GM19397 (cell line): ENCODE measurements around the gene FGR.
"Not testable (repeated sequence)": the region's sequence is repeated elsewhere in the genome, so short reads cannot be mapped to it uniquely, and the experiment has no call there.

Experiments
- ATAC-seq: cut with Tn5 transposase; IDR thresholded peaks from one replicate; pipeline ENCODE4 v1.9.1; 2021; ENCODE audit warnings: mild to moderate bottlenecking, moderate library complexity; ENCODE audit not compliant: unreplicated experiment

FGR gene

DNA sequence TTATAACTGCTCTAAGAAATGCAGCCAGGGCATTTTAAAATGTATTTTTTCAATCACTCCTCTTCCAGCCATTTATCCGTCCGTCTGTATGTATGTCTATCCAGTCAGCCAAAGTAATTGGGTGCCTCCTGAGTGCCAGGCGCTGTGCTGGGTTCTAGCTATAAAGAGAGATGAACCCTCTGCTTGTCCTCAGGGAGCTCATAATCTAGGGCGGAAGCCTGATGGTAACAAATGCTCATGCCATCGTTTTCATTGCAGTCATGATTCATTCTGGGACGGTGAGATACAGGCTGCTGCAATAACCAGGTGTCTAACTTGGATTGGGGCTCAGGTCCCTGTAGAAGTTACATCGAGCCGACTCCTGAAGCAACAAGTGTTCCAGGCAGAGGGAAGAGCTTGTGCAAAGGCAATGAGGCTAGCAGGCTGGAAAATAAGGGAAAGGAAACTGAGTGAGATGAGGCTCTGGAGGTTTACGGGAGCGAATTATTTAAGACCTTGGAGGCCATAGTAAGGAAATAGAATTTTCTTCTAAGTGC lies 25.4 kb upstream of the FGR start:
- ATAC-seq: no peak

DNA sequence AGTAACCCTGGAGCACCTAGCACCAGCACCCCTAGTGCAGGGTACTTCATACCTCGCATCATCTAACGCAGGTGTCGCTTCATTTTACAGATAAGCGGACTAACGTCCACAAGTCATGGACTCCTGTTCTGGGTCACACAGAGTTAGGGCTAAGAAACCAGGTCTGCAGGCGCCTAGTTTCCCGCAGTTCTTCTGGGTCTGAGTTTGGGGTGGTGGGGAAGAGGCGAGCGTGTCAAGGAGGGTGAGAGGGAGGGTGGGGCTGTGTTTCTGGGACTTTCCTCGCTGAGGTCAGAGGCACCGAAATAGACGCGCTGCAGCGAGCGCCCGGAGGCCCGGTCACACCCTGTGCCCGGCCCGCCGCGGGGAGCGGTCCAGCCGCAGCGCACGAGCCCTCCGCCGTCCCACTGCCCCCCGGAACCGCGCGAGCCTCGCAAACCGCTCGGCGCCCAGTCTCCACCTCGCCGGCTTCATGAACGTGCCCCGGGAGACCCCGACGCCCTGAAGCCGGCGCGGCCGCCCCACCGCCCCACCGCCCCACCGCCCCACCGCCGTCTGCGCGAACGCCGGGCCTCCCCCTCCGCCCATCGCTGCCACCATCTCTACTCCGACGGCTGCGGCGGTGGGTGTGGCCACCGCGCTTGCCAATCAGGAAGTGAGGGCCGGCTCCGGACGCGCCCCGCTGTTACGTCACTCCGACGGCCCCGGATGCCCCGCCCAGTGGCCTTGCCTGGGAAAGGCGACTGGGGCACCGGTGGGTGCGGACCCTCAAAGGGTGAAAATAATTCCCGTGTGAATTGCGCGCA lies 24.7 kb upstream of the FGR start:
- ATAC-seq: peak; percentile 62

DNA sequence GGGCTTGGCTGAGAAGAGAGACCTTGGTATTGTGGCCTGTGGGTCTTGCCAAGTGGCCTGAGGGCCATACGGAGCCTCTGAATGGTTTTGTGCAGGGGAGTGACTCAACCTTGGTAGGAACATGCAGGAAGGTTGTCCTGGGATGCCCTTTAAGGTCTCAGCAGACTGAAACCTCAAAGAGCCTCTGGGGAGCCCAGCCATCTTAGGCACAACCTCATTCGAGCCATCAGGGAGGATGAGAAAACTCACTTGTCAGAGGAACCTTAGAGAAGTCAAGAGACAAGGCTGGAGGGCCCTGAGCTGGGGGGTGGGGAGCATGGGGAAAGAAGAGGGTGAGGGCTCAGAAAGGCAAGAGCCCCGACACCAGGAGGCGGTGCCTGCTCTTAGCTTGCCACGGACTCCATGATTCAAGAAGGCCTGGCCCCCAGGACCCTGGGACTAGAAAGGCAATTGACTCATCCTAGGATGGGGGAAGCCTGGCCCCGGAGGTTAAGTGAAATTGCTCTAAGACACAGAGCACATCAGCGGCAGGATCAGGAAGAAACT lies 24.0 kb upstream of the FGR start:
- ATAC-seq: peak; percentile 15

DNA sequence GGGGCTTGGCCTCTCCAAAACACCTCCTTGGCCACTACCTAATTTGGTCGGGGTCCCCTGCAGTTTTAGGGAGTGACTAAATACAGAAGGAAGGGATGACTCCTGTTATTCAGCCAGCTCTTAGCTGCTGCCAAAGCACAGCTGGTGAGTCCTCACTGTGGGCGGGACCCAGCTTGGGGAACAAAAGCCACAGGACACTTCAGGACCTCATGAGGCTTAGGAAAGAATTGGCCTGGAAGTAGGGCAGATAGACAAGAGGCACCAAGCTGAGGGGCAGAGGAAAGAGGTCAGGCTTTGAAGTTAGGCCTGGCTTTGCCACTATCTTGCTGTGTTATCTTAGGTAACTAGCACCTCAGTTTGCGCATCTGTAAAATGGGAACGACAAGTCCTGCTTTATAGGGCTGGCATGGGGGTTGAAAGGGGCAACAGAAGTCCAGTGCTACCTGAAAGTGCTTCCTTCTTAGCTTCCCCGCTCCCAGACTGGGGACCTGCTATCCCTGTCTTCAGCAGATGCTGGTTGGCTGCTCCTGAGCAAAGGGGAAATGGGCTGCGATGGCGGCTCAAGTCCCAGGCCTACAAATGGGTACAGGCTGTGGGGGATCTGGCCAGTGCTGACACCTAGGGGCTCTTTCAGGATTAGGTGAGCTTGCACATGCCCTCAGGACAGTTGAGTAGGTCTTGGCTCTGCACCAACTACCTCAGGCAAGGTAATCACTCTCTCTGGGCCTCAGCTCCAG lies 21.3 kb upstream of the FGR start:
- ATAC-seq: no peak

DNA sequence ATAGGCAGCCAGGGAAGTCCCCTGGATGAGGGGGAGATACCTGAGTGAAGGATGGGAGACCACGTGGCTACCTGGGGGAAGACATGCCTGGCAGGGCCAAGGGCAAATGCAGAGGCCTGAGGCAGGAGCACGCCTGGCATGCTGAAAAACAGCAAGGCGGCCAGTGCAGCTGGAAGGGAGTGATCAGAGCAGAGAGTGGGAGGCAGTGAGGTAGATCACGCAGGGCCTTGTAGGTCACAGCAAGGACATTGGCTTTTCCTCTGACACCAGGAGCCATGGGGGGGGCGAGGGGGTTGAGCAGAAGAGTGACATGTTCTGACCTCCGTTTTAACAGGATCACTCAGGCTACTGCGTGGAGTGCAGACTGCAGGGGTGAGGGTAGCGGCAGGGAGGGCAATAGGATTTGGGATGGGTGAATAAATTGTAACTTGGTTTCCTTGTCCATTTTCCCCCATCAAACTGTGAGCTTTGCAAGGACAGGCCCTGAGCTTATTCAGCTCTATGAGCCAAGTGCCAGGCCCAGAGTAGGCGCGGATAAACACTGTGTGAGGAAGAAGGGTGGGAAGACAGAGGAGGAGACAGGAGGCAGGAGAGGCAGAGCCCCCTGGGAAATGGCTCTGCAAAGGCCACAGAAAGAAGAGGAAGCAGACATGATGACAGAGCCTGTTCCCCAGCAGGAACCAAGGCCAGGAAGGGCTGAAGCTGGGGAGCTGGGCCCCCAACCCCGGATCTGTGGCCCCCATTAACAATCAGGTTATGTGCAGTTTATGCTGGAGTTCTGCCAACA lies 20.4 kb upstream of the FGR start:
- ATAC-seq: no peak

DNA sequence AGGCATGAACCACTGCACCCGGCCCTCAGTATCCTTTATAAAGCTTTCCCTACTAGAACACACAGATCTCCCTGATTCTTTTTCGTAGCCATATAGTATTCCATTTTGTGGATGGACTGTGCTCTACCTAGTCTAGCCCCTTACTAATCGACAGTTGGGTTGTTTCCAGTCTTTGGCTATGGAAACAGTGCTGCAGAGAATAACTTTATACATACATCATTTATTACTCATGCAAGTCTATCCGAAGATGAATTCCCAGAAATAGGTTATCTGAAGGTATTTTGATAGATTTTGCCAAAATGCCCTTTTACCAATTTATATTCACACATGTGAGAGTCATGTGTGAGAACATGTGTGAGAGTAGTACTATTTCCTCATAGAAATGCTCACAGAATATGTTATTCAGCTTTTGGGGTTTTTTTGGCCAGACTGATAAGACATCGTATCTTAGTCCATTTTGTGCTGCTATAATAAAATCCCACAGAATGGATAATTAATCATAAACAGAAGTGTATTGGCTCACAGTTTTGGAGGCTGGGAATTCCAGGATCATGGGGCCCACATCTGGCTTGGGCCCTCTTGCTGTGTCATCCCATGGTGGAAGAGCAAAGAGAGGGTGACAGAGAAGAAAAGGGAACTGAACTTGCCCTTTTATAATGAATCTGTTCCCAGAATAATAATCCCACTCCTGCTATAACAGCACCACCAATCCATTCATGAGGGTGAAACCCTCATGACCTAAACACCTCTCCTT lies 17.3 kb upstream of the FGR start:
- no peak for ATAC-seq

DNA sequence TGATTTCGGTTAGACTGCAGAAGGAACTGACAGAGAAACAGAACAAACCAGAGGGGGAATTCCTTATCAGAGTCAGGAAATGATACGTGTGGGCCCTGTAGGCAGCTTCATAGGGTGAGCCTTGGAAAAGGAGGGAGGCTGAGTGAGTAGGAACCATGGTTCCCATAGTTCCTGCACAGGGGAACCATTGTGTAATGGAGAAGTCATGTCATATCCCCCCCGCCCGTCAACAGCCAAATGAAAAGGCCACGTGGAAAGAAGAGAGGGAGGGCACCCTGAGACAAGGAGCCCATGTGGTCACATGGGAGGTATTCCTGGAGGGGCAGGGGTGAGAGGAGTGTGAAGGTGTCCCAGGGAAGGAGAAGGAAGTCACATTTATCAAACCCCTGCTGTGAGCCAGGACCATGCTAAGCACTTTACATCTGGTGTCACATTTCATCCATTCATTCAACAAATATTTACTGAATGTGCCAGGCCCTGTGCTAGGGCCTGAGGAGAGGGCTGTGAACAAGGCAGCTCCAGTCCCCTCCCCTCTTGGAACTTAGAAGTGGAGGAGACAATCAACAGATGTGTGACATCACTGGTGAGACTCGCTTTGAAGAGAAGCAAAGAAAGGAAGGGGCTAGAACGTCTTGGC lies 15.7 kb upstream of the FGR start:
- no peak for ATAC-seq

DNA sequence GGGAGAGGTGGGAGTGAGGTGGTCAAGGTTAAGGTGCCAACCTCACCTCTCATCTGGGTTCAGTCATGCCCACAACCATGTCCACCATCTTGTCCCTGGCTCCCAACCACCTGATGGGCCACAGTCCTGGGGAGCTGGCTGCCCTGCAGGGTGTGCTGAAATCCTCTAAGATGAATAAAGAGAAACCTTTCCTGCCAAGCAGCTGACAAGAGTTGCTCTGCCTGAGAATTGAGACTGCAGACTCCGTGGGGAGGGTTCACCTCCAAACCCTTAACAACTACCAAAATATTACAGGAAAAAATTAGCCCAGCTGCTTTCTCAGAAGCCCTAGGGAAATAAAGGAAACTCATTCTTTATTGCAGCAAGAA lies 15.2 kb upstream of the FGR start:
- no peak for ATAC-seq

DNA sequence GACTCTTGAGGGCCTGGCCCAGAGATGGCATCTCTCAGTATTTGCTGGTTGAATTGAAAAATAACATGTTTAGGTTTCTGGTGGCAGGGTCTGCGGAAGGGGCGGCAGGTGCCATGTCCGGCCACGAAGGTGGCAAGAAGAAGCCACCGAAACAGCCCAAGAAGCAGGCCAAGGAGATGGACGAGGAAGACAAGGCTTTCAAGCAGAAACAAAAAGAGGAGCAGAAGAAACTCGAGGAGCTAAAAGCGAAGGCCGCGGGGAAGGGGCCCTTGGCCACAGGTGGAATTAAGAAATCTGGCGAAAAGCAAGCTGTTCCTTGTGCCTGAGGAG lies 14.3 kb upstream of the FGR start:
- no peak for ATAC-seq

DNA sequence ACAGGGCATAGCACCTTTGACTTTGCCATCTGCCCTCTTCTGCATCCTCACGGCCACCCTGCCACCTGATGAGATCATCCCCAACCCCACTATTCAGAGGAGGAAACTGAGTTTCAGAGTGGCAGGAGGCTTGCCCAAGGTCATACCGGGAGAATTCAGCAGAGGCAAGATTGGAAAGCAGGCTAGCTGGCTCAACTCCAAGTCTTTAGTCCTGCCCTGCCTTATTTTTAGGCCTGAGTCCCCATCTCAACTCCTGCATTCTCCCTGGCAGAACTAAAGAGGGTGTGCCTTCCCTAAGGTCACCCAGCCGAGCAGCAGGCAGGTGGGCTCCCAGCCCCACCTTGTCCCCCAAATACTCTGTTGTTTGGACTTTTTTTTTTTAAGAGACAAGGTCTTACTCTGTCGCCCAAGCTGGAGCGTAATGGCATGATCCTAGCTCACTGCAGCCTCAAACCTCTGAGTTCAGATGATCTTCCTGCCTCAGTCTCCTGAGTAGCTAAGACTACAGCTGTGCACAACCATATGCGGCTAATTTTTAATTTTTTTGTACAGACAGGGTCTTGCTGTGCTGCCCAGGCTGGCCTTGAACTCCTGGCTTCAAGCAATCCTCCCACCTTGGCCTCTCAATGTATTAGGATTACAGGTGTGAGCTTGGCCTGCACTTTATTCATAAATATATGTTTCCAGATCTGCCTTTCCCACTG lies 13.8 kb upstream of the FGR start:
- ATAC-seq: no peak

DNA sequence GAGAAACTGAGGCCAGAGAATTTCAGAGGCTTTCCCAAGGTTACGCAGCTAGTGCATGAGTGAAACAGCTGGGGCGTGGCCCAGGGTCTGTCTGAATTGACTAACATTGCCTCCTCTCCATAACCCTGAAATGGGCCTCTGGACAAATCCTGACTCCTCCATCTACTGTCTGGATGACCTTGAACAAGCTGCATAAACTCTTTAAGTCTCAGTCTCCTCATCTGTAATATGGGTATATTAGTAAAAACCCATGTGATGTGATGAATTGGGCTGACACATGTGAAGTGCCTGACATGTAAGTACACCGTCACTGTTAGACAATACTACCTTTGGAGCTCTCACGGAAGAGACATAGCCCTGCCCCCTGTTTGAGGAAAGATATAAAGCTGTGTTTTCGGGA lies 12.3 kb upstream of the FGR start:
- no peak for ATAC-seq

DNA sequence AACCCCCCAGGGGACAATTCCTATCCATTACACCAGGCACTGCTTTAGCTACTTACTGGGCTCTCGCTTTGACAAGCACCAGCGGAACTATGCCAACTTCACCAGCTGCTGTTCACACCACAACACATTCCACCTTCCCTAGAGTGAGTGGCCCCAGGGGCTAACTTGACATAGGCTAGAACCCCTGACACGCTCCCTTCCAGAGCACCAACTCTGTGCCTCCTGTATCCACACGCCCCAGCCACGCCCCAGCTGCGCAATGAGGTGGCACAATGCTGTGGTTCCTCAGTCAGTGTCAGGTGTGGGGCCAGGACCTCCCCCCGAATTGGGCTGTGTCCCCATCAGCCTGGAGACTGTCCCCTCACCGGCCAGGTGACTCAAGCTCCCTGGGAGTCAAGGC lies 11.7 kb upstream of the FGR start:
- ATAC-seq: no peak

DNA sequence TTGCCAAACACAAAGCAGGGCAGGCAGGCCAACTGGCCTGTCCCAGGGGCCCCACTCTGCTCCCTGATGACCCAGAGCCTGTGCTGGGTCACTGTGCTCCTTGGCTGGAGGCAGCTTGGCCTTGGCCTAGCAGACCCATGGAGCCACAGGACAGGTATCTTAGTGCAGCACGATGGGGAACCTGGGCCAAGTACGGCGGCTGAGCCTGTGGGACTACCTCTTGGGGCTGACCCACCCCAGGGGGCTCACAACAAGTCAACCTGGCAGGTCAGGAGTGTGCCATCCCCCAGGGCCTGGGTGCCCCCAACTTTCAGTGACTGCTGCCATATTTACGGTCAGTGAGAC lies 10.1 kb upstream of the FGR start:
- ATAC-seq: no peak

DNA sequence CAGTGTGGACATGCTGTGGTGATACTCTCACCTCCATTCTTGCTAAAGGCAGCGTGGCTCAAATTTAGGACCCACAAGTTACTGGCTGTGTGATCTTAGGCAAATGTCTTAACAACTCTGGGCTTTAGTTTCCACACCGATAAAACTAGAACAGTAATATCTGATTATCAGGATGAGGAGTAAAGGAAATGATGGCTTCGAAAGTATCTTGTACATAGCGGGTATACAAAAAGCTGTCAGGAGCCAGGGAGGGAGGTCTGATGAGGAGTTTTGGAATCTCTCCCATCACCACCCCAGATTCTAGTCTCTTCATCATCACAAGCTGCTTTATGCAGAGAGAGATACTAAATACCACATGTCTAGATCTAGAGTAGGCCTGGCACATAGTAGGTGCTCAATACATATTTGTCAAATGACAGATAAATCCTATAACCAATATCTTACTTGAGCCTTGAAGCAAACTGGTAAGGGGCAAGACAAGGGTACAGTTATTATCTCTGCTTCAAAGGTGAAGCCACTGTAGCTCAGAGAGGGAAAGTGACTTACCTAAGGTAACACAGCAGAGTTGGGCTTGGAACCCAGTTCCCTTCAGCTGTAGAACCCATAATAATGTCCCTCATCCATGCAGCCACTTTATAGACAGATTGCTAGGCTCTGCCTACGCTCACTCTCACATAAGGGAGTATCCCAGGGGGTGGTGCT lies 9.5 kb upstream of the FGR start:
- ATAC-seq: no peak

DNA sequence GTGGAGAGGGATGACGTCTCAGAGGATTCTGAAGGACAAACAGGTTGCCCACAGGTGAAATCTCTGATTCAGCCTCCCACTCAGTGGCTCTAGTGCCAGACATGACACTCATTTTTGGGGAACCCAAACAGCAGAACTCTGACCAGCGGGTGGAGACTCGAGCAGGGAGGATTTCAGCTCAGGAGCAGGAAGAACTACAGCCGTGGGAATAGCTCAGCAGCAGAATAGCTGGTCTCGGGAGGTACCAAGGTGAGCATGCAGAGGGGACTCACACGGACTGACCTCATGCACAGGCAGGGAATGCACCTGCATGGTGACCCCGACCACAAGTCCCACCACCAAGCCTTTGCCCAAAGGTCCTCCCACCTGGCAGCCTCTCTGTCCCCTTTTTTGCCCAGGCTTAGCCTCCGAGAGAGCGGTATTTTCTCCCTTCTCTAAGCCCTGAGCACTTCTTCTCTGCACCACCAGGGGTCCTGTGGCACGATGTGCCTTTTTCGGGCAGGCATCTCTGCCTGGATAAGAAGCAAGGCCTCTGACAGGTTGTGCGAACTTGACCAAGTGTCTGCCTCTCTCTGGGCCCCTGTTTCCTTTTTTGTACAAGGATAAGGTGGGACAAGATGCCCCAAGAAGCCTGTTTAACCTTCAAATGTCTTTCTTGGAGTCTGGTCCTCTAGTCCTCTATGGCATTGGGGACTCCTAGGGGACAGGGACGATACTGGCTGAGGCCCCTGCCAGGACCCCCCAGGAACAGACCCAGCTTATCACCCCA lies 8.8 kb upstream of the FGR start:
- ATAC-seq: no peak

DNA sequence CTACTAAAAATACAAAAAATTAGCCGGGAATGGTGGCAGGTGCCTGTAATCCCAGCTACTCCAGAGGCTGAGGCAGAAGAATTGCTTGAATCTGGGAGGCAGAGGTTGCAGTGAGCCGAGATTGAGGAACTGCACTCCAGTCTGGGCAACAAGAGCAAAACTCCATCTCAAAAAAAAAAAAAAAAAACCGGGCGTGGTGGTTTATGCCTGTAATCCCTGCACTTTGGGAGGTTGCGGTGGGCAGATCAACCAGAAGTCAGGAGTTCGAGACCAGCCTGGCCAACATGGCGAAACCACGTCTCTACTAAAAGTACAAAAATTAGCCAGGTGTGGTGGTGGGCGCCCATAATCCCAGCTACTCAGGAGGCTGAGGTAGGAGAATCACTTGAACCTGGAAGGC lies 5.5 kb upstream of the FGR start:
- ATAC-seq: not testable (repeated sequence)

DNA sequence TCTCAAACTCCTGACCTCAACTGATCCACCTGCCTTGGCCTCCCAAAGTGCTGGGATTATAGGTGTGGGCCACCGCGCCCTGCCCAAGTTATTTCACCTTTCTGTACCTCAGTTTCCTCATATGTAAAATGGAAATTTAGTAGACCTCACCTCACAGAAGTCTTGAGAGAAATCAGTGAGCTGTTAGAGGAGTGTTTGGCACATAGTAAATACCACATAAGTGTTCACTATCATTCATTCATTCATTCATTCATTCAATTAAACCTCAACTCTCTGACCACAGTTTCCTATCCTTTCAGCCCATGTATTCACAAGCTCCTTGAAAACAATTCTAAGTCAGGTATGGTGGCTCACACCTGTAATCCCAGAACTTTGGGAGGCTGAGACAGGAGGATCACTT lies 3.8 kb upstream of the FGR start:
- no peak for ATAC-seq

DNA sequence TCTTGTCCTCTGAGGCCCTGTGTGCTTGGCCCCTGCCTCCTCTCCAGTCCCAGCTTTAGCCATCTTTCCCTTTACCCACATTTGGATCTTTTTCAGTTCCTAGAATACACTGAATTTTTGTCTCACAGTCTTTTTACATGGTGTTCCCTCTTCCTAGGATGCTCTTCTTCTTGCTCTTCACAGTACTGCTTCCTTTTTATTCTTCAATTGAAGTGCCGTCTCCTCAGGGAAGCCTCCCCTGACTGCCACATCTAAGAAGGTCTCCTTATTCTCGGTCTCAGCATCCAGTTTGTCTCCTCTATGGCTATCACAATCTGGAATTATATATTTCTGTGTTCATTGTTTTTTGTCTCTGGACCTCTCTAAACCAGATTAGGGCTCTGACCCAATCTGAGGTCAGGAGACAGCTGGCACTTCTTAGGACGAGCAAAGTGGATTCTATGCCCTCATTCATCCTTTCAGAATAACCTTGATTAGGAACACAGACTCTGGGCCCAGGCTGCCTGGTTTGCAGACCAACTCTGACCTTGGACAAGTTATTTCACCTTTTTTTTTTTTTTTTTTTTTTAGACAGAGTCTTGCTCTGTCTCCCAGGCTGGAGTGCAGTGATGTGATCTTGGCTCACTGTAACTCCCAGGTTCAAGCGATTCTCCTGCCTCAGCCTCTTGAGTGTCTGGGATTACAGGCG lies 3.2 kb upstream of the FGR start:
- no peak for ATAC-seq
